HepG2 (cell line): ENCODE measurements around the gene ZNF678. TPM values are rescaled to one million over a fixed set of nuclear protein-coding genes. Genes with fewer than 3 reads are reported as not detected.
A peak's percentile ranks its signal among the peaks of the same experiment; 100 is the strongest.

Experiments used
- CBFB ChIP-seq: sonication (generic); formaldehyde crosslinking; IDR thresholded peaks from 2 replicates; pipeline ENCODE4 v1.4.0; 2020; ENCODE audit warnings: missing genetic modification reagents
- CC2D1A ChIP-seq: sonication (generic); formaldehyde crosslinking; IDR thresholded peaks from 2 replicates; pipeline ENCODE4 v1.8.1; 2023; ENCODE audit warnings: mild to moderate bottlenecking, missing genetic modification reagents
- GABPB1 ChIP-seq: IDR thresholded peaks from 2 replicates; pipeline ENCODE4 v1.6.1; 2016; ENCODE audit warnings: mild to moderate bottlenecking, missing genetic modification reagents, moderate library complexity, missing compliant biosample characterization
- GFI1 ChIP-seq: sonication (generic); formaldehyde crosslinking; IDR thresholded peaks from 2 replicates; pipeline ENCODE4 v1.5.0; 2020; ENCODE audit warnings: missing genetic modification reagents, mild to moderate bottlenecking, borderline replicate concordance
- HDAC1 ChIP-seq: sonication (generic); formaldehyde crosslinking; IDR thresholded peaks from 2 replicates; pipeline ENCODE4 v1.5.1; 2020; ENCODE audit warnings: mild to moderate bottlenecking, missing genetic modification reagents
- KLF16 ChIP-seq, 2 experiments: sonication (generic) in 1 of 2; formaldehyde crosslinking in 1 of 2; IDR thresholded peaks; 2 replicates each; pipeline versions ENCODE4 v1.6.1 to v1.8.0; 2016 to 2023; ENCODE audit warnings: missing genetic modification reagents in 2 of 2, missing compliant biosample characterization in 1 of 2
- POLR2A ChIP-seq, 2 experiments: IDR thresholded peaks; 2 replicates each; pipeline ENCODE4 v1.6.1; 2011; ENCODE audit warnings: low read depth in 2 of 2, low read length in 2 of 2, mild to moderate bottlenecking in 1 of 2, moderate library complexity in 1 of 2; ENCODE audit not compliant: insufficient read depth in 1 of 2
- POLR2AphosphoS2 ChIP-seq: IDR thresholded peaks from 2 replicates; pipeline ENCODE4 v1.6.1; 2011; ENCODE audit warnings: low read depth, low read length, improper control_type of control experiment
- POLR2AphosphoS5 ChIP-seq: IDR thresholded peaks from 2 replicates; pipeline ENCODE4 v1.6.1; 2012; ENCODE audit warnings: low read depth, low read length
- RARG ChIP-seq: sonication (generic); formaldehyde crosslinking; IDR thresholded peaks from 2 replicates; pipeline ENCODE4 v1.4.0; 2020; ENCODE audit warnings: low read depth, mild to moderate bottlenecking, missing genetic modification reagents
- SIN3B ChIP-seq: fragments of 150-350 bp; IDR thresholded peaks from 2 replicates; pipeline ENCODE4 v1.6.1; 2014; ENCODE audit warnings: low read length
- TOE1 ChIP-seq: sonication (generic); formaldehyde crosslinking; IDR thresholded peaks from 2 replicates; pipeline ENCODE4 v1.4.0; 2020; ENCODE audit warnings: mild to moderate bottlenecking, missing genetic modification reagents
- ZEB1 ChIP-seq: IDR thresholded peaks from 2 replicates; pipeline ENCODE4 v1.6.1; 2012; ENCODE audit warnings: mild to moderate bottlenecking, low read depth, inconsistent platforms; ENCODE audit not compliant: insufficient replicate concordance
- ZFP82 ChIP-seq: sonication (generic); formaldehyde crosslinking; IDR thresholded peaks from 2 replicates; pipeline ENCODE4 v1.5.1; 2020; ENCODE audit warnings: mild to moderate bottlenecking, missing genetic modification reagents, borderline replicate concordance
- ZNF12 ChIP-seq: sonication (generic); formaldehyde crosslinking; IDR thresholded peaks from 2 replicates; pipeline ENCODE4 v1.5.0; 2020; ENCODE audit warnings: missing genetic modification reagents
- ZNF563 ChIP-seq: sonication (generic); formaldehyde crosslinking; IDR thresholded peaks from 2 replicates; pipeline ENCODE4 v1.8.0; 2022; ENCODE audit warnings: mild to moderate bottlenecking, moderate library complexity, missing genetic modification reagents
- polyA plus RNA-seq, 8 experiments: library from polyadenylated mRNA; depleted of rRNA in 3 of 8; stranded (reverse) in 7 of 8; unstranded in 1 of 8; fragments of >200 nt; fragmentation: Illumina TruSeq in 4 of 8; extraction: Trizol in 4 of 8; gene quantifications; 2 replicates each; pipeline versions ENCODE4 v1.2.1 to v1.2.3, GENCODE V29; 2011 to 2016; ENCODE audit warnings: low read depth in 4 of 8, missing spikeins in 1 of 8, mixed read lengths in 1 of 8; ENCODE audit not compliant: insufficient read depth in 1 of 8
- total RNA-seq, 5 experiments: library from RNA; depleted of rRNA; stranded (reverse); fragments of >200 nt; fragmentation: Illumina TruSeq; extraction: Trizol; gene quantifications; 2 replicates each; pipeline ENCODE4 v1.2.3, GENCODE V29; 2016; ENCODE audit warnings: low read depth in 1 of 5
- TF ChIP-seq, protein P1 (sequence below): sonication (generic); formaldehyde crosslinking; IDR thresholded peaks from one replicate; pipeline ENCODE4 v1.5.1; 2020; ENCODE audit warnings: mild to moderate bottlenecking, missing genetic modification reagents; ENCODE audit errors: not compliant biosample characterization
- TF ChIP-seq, protein P2 (sequence below): fragments of 450-650 bp; IDR thresholded peaks from 2 replicates; pipeline ENCODE4 v1.6.1; 2016
- TF ChIP-seq, protein P3 (sequence below): conservative IDR thresholded peaks from 2 replicates; pipeline ENCODE4 v1.6.1; 2018; ENCODE audit warnings: missing genetic modification reagents

ZNF678 gene
- total and polyA plus RNA-seq, 2 of the 13 experiments (the other 11 are each of a cell fraction or from before 2014, with no cell fraction given): 2.0 to 7.6 TPM

DNA sequence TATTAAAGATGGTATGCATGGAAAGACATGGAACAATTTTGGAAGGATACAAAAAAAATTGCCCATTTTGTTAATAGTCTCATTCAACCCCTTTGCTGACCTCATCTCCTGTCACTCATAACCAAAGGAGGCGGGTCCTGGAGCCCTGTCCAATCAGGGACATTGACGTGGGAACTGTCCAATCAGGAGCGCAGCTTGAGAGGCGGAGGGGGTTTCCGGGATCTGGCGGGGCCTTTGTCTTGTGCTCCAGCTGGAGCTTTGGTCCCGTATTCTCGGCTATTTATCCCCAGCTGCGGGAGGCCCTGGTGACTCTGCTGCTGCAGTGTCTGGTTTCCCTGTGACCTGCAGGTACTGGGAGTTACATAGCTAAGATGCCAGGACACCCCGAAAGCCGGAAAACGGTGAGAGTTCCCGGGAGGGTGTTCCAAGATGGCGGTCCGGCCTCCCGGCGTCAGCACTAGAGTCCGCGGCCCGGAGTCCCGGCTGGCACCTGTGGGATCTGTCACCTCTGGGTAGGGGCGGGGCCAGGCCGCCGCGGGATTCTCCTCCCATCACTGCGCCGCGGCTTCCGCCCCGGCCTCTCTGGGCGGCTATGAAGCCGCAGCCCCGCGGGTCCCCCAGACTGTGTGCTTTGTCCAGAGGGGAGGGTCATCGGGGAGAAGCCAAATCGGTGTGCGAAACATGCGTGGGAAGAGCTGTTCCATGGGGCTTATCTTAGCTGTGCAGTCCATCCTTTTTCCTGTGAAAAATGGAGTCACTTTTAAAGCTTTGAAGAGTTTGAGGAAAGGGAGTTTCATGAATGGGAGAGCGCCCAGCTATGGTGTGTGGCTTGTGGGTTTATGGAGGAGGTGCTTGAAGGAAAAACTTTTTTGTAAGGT is at the start of gene ZNF678 (continued):
- TF ChIP-seq, protein P1, sequence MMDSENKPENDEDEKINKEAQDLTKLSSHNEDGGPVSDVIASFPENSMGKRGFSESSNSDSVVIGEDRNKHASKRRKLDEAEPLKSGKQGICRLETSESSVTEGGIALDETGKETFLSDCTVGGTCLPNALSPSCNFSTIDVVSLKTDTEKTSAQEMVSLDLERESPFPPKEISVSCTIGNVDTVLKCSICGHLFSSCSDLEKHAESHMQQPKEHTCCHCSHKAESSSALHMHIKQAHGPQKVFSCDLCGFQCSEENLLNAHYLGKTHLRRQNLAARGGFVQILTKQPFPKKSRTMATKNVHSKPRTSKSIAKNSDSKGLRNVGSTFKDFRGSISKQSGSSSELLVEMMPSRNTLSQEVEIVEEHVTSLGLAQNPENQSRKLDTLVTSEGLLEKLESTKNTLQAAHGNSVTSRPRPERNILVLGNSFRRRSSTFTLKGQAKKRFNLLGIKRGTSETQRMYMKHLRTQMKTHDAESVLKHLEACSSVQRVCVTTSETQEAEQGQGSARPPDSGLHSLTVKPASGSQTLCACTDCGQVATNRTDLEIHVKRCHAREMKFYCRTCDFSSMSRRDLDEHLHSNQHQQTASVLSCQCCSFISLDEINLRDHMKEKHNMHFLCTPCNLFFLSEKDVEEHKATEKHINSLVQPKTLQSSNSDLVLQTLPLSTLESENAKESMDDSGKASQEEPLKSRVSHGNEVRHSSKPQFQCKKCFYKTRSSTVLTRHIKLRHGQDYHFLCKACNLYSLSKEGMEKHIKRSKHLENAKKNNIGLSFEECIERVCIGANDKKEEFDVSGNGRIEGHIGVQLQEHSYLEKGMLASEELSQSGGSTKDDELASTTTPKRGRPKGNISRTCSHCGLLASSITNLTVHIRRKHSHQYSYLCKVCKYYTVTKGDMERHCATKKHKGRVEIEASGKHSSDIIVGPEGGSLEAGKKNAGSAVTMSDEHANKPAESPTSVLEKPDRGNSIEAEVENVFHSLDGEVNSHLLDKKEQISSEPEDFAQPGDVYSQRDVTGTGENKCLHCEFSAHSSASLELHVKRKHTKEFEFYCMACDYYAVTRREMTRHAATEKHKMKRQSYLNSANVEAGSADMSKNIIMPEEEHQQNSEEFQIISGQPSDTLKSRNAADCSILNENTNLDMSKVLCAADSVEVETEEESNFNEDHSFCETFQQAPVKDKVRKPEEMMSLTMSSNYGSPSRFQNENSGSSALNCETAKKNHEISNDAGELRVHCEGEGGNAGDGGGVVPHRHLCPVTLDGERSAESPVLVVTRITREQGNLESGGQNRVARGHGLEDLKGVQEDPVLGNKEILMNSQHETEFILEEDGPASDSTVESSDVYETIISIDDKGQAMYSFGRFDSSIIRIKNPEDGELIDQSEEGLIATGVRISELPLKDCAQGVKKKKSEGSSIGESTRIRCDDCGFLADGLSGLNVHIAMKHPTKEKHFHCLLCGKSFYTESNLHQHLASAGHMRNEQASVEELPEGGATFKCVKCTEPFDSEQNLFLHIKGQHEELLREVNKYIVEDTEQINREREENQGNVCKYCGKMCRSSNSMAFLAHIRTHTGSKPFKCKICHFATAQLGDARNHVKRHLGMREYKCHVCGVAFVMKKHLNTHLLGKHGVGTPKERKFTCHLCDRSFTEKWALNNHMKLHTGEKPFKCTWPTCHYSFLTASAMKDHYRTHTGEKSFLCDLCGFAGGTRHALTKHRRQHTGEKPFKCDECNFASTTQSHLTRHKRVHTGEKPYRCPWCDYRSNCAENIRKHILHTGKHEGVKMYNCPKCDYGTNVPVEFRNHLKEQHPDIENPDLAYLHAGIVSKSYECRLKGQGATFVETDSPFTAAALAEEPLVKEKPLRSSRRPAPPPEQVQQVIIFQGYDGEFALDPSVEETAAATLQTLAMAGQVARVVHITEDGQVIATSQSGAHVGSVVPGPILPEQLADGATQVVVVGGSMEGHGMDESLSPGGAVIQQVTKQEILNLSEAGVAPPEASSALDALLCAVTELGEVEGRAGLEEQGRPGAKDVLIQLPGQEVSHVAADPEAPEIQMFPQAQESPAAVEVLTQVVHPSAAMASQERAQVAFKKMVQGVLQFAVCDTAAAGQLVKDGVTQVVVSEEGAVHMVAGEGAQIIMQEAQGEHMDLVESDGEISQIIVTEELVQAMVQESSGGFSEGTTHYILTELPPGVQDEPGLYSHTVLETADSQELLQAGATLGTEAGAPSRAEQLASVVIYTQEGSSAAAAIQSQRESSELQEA (CRISPR knock-in tag): peak; percentile 85
- no peak for TF ChIP-seq RARG
- TF ChIP-seq KLF16 (CRISPR knock-in tag; IDR thresholded peaks at IDR 0.05): peak in 1 of 2 experiments; percentile 64; a peak in 2 of 4 replicates
- 0 out of 2 replicates have a peak, but pooled peaks have one; percentile 28 for TF ChIP-seq SIN3B
- TF ChIP-seq HDAC1 (CRISPR knock-in tag): peak; percentile 77
- TF ChIP-seq, protein P2, sequence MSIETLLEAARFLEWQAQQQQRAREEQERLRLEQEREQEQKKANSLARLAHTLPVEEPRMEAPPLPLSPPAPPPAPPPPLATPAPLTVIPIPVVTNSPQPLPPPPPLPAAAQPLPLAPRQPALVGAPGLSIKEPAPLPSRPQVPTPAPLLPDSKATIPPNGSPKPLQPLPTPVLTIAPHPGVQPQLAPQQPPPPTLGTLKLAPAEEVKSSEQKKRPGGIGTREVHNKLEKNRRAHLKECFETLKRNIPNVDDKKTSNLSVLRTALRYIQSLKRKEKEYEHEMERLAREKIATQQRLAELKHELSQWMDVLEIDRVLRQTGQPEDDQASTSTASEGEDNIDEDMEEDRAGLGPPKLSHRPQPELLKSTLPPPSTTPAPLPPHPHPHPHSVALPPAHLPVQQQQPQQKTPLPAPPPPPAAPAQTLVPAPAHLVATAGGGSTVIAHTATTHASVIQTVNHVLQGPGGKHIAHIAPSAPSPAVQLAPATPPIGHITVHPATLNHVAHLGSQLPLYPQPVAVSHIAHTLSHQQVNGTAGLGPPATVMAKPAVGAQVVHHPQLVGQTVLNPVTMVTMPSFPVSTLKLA: no peak
- TF ChIP-seq ZFP82 (CRISPR knock-in tag): 0 out of 2 replicates have a peak, but pooled peaks have one; percentile 53
- TF ChIP-seq CBFB (CRISPR knock-in tag): peak; percentile 46; the same call in 1 of the 2 replicates
- 0 out of 2 replicates have a peak, but pooled peaks have one; percentile 55 for TF ChIP-seq GFI1 (CRISPR knock-in tag)
- TF ChIP-seq POLR2A (IDR thresholded peaks at IDR 0.05; ENCODE audit: insufficient read depth in 1 of 2, low read depth in 2 of 2, low read length in 2 of 2): peak; percentile 68 to 82
- no peak for TF ChIP-seq CC2D1A
- no peak for TF ChIP-seq POLR2AphosphoS2
- TF ChIP-seq GABPB1 (CRISPR knock-in tag): peak; percentile 90
- TF ChIP-seq ZNF12 (CRISPR knock-in tag): 0 out of 2 replicates have a peak, but pooled peaks have one; percentile 8
- peak; percentile 74 for TF ChIP-seq ZEB1
- TF ChIP-seq POLR2AphosphoS5: peak; percentile 58
- TF ChIP-seq, protein P3, sequence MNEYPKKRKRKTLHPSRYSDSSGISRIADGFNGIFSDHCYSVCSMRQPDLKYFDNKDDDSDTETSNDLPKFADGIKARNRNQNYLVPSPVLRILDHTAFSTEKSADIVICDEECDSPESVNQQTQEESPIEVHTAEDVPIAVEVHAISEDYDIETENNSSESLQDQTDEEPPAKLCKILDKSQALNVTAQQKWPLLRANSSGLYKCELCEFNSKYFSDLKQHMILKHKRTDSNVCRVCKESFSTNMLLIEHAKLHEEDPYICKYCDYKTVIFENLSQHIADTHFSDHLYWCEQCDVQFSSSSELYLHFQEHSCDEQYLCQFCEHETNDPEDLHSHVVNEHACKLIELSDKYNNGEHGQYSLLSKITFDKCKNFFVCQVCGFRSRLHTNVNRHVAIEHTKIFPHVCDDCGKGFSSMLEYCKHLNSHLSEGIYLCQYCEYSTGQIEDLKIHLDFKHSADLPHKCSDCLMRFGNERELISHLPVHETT (CRISPR knock-in tag): peak; percentile 76; the same call in 1 of the 2 replicates
- TF ChIP-seq ZNF563: peak; percentile 100
- TF ChIP-seq TOE1 (CRISPR knock-in tag): no peak
